H9 (cell line): ENCODE measurements around the gene ATL1. TPM values are rescaled to one million over a fixed set of nuclear protein-coding genes. Genes with fewer than 3 reads are reported as not detected.

Experiments
- DNase-seq: peaks from one replicate; pipeline ENCODE4 v3.0.0-alpha.2; 2017
- H2AFZ ChIP-seq: one replicate; pipeline ENCODE4 v1.6.1; 2013; ENCODE audit warnings: mild to moderate bottlenecking, low read length, control low read depth, moderate library complexity
- H2AK5ac ChIP-seq: 2 replicates; pipeline ENCODE4 v1.6.1; 2013; ENCODE audit warnings: low read length, control low read depth, mixed read lengths; ENCODE audit not compliant: insufficient read length
- H2BK120ac ChIP-seq: one replicate; pipeline ENCODE4 v1.6.1; 2013; ENCODE audit warnings: low read depth, mild to moderate bottlenecking, low read length, control low read depth, inconsistent platforms; ENCODE audit not compliant: poor library complexity, severe bottlenecking
- H2BK12ac ChIP-seq: 2 replicates; pipeline ENCODE4 v1.6.1; 2013; ENCODE audit warnings: low read length, control low read depth, mixed read lengths, low read depth; ENCODE audit not compliant: insufficient read length
- H2BK15ac ChIP-seq: 2 replicates; pipeline ENCODE4 v1.6.1; 2013; ENCODE audit warnings: low read depth, low read length, control low read depth
- H2BK20ac ChIP-seq: one replicate; pipeline ENCODE4 v1.6.1; 2013; ENCODE audit warnings: low read depth, mild to moderate bottlenecking, low read length, control low read depth, inconsistent platforms; ENCODE audit not compliant: poor library complexity, severe bottlenecking
- H2BK5ac ChIP-seq: 2 replicates; pipeline ENCODE4 v1.6.1; 2013; ENCODE audit warnings: low read length, control low read depth, mixed read lengths; ENCODE audit not compliant: insufficient read length
- H3K14ac ChIP-seq: 2 replicates; pipeline ENCODE4 v1.6.1; 2013; ENCODE audit warnings: low read length, control low read depth; ENCODE audit not compliant: insufficient read depth
- H3K18ac ChIP-seq: 2 replicates; pipeline ENCODE4 v1.6.1; 2013; ENCODE audit warnings: low read depth, mild to moderate bottlenecking, mixed read lengths, low read length, control low read depth; ENCODE audit not compliant: insufficient read length
- H3K23ac ChIP-seq: 2 replicates; pipeline ENCODE4 v1.6.1; 2013; ENCODE audit warnings: low read length, control low read depth, mixed read lengths, low read depth; ENCODE audit not compliant: insufficient read length
- H3K23me2 ChIP-seq: 2 replicates; pipeline ENCODE4 v1.6.1; 2013; ENCODE audit warnings: low read depth, mild to moderate bottlenecking, mixed read lengths, low read length, control low read depth; ENCODE audit not compliant: insufficient read length, poor library complexity, severe bottlenecking
- H3K27ac ChIP-seq: 2 replicates; pipeline ENCODE4 v1.5.1; 2013; ENCODE audit warnings: low read length, control low read depth, mixed read lengths, low read depth; ENCODE audit not compliant: insufficient read length
- H3K27me3 ChIP-seq: 2 replicates; pipeline ENCODE4 v1.6.1; 2013; ENCODE audit warnings: low read length, control low read depth, inconsistent platforms; ENCODE audit not compliant: insufficient read depth
- H3K4ac ChIP-seq: 2 replicates; pipeline ENCODE4 v1.6.1; 2013; ENCODE audit warnings: low read depth, mild to moderate bottlenecking, control low read depth, inconsistent platforms, low read length, moderate library complexity
- H3K4me1 ChIP-seq: 2 replicates; pipeline ENCODE4 v1.6.1; 2013; ENCODE audit warnings: low read length, control low read depth, inconsistent platforms; ENCODE audit not compliant: insufficient read depth
- H3K4me2 ChIP-seq: 2 replicates; pipeline ENCODE4 v1.6.1; 2013; ENCODE audit warnings: low read length, control low read depth, mixed read lengths; ENCODE audit not compliant: insufficient read length, insufficient read depth
- H3K56ac ChIP-seq: 2 replicates; pipeline ENCODE4 v1.6.1; 2013; ENCODE audit warnings: low read depth, mild to moderate bottlenecking, mixed read lengths, low read length, control low read depth; ENCODE audit not compliant: insufficient read length
- H3K79me1 ChIP-seq: 2 replicates; pipeline ENCODE4 v1.6.1; 2013; ENCODE audit warnings: low read depth, mild to moderate bottlenecking, moderate library complexity, low read length, control low read depth, inconsistent platforms; ENCODE audit not compliant: insufficient read depth, poor library complexity, severe bottlenecking
- H3K79me2 ChIP-seq: 2 replicates; pipeline ENCODE4 v1.6.1; 2013; ENCODE audit warnings: low read length, control low read depth, inconsistent platforms; ENCODE audit not compliant: insufficient read depth
- H3K9ac ChIP-seq: 2 replicates; pipeline ENCODE4 v1.6.1; 2013; ENCODE audit warnings: low read length, control low read depth, mixed read lengths; ENCODE audit not compliant: insufficient read length; ENCODE audit errors: extremely low read depth
- H3K9me3 ChIP-seq: one replicate; pipeline ENCODE4 v1.6.1; 2013; ENCODE audit warnings: low read depth, low read length, inconsistent platforms; ENCODE audit not compliant: control insufficient read depth
- H3T11ph ChIP-seq: one replicate; pipeline ENCODE4 v1.6.1; 2013; ENCODE audit warnings: mild to moderate bottlenecking, low read length, control low read depth, inconsistent platforms
- H4K20me1 ChIP-seq: one replicate; pipeline ENCODE4 v1.6.1; 2013; ENCODE audit not compliant: control insufficient read depth, insufficient read length, insufficient read depth
- H4K5ac ChIP-seq: 2 replicates; pipeline ENCODE4 v1.6.1; 2013; ENCODE audit warnings: low read depth, mild to moderate bottlenecking, mixed read lengths, low read length, control low read depth; ENCODE audit not compliant: insufficient read length
- H4K8ac ChIP-seq: replicated peaks from 2 replicates; pipeline ENCODE4 v1.6.1; 2013; ENCODE audit warnings: low read length, control low read depth, mixed read lengths, low read depth; ENCODE audit not compliant: insufficient read length
- H4K91ac ChIP-seq: 2 replicates; pipeline ENCODE4 v1.6.1; 2013; ENCODE audit warnings: low read depth, mild to moderate bottlenecking, moderate library complexity, mixed read lengths, low read length, control low read depth; ENCODE audit not compliant: insufficient read length
- H3K27ac Mint-ChIP-seq, 3 experiments: 2 replicates in 2 of 3; 3 replicates in 1 of 3; pipeline ENCODE4 v1.8.0; 2020 to 2021; ENCODE audit warnings: mixed read lengths in 3 of 3, mild to moderate bottlenecking in 1 of 3, moderate library complexity in 1 of 3
- H3K27me3 Mint-ChIP-seq: 2 replicates; pipeline ENCODE4 v1.8.0; 2021; ENCODE audit warnings: low read depth, mild to moderate bottlenecking, moderate library complexity, mixed read lengths
- H3K36me3 Mint-ChIP-seq, 3 experiments: 2 replicates in 2 of 3; 3 replicates in 1 of 3; pipeline ENCODE4 v1.8.0; 2020 to 2021; ENCODE audit warnings: low read depth in 3 of 3, mixed read lengths in 3 of 3; ENCODE audit not compliant: insufficient read depth in 1 of 3
- H3K4me1 Mint-ChIP-seq, 2 experiments: 2 replicates each; pipeline ENCODE4 v1.8.0; 2020; ENCODE audit warnings: mixed read lengths in 2 of 2
- H3K4me3 Mint-ChIP-seq, 2 experiments: 2 replicates in 1 of 2; 3 replicates in 1 of 2; pipeline ENCODE4 v1.8.0; 2020 to 2021; ENCODE audit warnings: mild to moderate bottlenecking in 2 of 2, mixed read lengths in 2 of 2, moderate library complexity in 1 of 2
- H3K9me3 Mint-ChIP-seq, 2 experiments: 2 replicates in 1 of 2; 3 replicates in 1 of 2; pipeline ENCODE4 v1.8.0; 2020; ENCODE audit warnings: mild to moderate bottlenecking in 2 of 2, mixed read lengths in 2 of 2, moderate library complexity in 1 of 2
- WGBS: extraction: QIAGEN DNeasy Blood & Tissue Kit; methylation state at CpG from one replicate; pipeline ENCODE4 v1.1.7; 2013; ENCODE audit warnings: missing lambda C conversion rate, low lambda C conversion rate, mixed read lengths; ENCODE audit not compliant: insufficient read length; ENCODE audit errors: extremely low coverage; 5-methylcytosine and 5-hydroxymethylcytosine counted together
- total RNA-seq: library from RNA; stranded (reverse); gene quantifications from 2 replicates; pipeline ENCODE4 v1.2.1, GENCODE V29; 2021
- TF ChIP-seq, protein P1 (sequence below): fragments of 200-600 bp; sonication (generic); conservative IDR thresholded peaks from 3 replicates; pipeline ENCODE4 v1.8.0; 2021; ENCODE audit warnings: antibody characterized with exemption, mild to moderate bottlenecking

The ATL1 gene
- total RNA-seq, 1 experiment from 2014 or later = 3.0 TPM

- Histone ChIP-seq H4K5ac (no peak overlapping the region), H3K56ac (no peak overlapping the region), H2BK5ac (no peak overlapping the region), H3T11ph (no peak overlapping the region), H4K91ac (no peak overlapping the region), H3K79me1 (no peaks in the 10 kb centered on the region), H3K9me3 (no peaks in the 10 kb centered on the region), H3K27me3 (no peaks in the 10 kb centered on the region), H3K23ac (no peak overlapping the region), H2AK5ac (no peak overlapping the region), H3K23me2 (no peaks in the 10 kb centered on the region), H3K14ac (no peak overlapping the region), H4K20me1 (no peaks in the 10 kb centered on the region), H3K4ac (no peak overlapping the region), H3K27ac (no peak overlapping the region), H3K4me2 (no peak overlapping the region), H2BK12ac (no peak overlapping the region), H3K18ac (no peak overlapping the region), H3K4me1 (no peaks in the 10 kb centered on the region), H2BK15ac (no peak overlapping the region), H4K8ac (no peak overlapping the region), H3K9ac (no peak overlapping the region), H2AFZ (no peak overlapping the region), H3K79me2 (no peaks in the 10 kb centered on the region), H2BK120ac (no peak overlapping the region), H2BK20ac (no peak overlapping the region)
- Mint-ChIP-seq H3K9me3 (no peaks in the 10 kb centered on the region), H3K4me3 (no peak overlapping the region), H3K27ac (no peak overlapping the region), H3K4me1 (peaks cover under 1 to 5% of the 10 kb centered on the region in 2 experiments; a peak in 3 of 4 replicates), H3K36me3 (no peaks in the 10 kb centered on the region), H3K27me3 (no peaks in the 10 kb centered on the region)
- WGBS = no CpG with 5 or more reads among the region's 1 CpG
- TF ChIP-seq, protein P1, sequence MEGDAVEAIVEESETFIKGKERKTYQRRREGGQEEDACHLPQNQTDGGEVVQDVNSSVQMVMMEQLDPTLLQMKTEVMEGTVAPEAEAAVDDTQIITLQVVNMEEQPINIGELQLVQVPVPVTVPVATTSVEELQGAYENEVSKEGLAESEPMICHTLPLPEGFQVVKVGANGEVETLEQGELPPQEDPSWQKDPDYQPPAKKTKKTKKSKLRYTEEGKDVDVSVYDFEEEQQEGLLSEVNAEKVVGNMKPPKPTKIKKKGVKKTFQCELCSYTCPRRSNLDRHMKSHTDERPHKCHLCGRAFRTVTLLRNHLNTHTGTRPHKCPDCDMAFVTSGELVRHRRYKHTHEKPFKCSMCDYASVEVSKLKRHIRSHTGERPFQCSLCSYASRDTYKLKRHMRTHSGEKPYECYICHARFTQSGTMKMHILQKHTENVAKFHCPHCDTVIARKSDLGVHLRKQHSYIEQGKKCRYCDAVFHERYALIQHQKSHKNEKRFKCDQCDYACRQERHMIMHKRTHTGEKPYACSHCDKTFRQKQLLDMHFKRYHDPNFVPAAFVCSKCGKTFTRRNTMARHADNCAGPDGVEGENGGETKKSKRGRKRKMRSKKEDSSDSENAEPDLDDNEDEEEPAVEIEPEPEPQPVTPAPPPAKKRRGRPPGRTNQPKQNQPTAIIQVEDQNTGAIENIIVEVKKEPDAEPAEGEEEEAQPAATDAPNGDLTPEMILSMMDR = no peak
- no peak for DNase-seq
Measured at GRCh38 chr14:50605766-50606165, 45.8 kb downstream of the ATL1 start.
